Right ventricle myocardium inferior (tissue), 1 donor: ENCODE results near the gene ADGRG2. TPM values are rescaled to one million over a fixed set of nuclear protein-coding genes. Genes with fewer than 3 reads are reported as not detected.

ENCODE experiments used
- ATAC-seq: fragments of 200-7000 bp; cut with Tn5 transposase; one replicate; pipeline ENCODE4 v1.9.1; 2020; ENCODE audit warnings: mild to moderate bottlenecking, moderate library complexity
- DNase-seq: peaks from one replicate; pipeline ENCODE4 v3.0.0; 2021; ENCODE audit errors: missing footprints
- intact Hi-C: fragments of 100-400 bp; cut with DNase I; formaldehyde crosslinking; loops from one replicate; pipeline ENCODE4 v1.11.0; 2022
- total RNA-seq: library from RNA; stranded (reverse); fragmentation: NEBNext Ultra II Directional; extraction: Animal tissue kit (Norgen Biotek cat#: 25700); gene quantifications from one replicate; pipeline ENCODE4 v1.2.1, GENCODE V29; 2021
- donor health status: DM: no; HTN: yes; CAD: no; lungs with severe emphysema.

Gene ADGRG2
- total RNA-seq, 1 donor from 2014 or later = 0.62 TPM

DNA sequence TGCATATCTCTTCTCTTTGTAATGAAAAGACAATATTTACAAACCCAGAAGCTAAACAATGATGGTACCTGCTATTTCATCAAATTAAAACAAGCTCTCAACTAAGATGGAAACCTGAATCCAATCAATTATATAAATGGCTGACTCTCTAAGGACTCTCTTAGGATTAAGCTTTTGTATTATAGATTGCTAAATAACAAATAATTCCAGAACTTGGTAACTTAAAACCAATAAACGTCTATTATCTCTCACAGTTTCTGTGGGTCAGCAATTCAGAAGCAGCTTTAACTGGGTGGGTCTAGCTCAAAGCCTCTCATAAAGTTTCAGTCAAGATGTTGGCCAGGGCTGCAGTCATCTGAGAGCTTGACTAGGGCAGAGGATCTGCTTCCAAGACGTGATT, 150.8 kb downstream of the ADGRG2 start:
- intact Hi-C loops = no loop called here
- ATAC-seq = no peak
- DNase-seq = no peak

DNA sequence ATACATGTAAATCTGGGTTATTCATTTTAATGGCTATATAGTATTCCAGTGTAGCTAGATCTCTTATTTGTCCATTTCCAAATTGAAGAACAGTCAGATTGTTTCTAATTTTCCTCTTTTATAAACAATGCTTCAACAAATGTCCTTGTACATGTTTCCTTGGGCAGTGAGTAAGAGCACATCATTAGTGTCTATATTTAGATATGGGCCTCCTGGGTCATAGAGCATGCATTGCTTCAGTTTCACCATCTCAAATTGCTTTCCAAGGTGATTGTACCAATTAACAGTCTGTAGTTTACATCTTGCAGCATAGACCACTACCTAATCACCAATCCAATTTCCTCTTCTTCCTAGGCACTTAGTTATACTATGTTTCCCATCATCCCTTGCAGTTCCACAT, 151.8 kb downstream of the ADGRG2 start:
- DNase-seq (no peak), ATAC-seq (no peak)
- intact Hi-C loops = no loop called here

DNA sequence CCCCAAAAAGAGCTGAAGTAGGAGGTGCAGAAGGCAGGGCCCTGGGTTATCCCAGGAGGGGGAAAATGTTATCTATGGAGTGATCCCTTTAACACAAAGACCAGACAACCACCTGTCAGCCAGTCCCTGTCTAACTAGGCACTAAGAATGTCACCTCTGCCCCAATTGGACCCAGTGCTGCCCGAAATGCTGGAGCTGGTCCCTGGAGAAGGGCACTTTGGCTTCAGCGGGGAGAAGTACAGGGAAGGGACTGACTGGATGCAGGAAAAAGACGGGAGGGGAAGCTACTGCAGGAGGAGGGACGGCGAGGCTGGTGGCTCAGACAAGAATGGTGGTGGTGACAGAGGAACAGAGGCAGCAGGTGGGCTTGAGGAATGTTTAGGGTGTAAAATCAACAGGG, 155.6 kb downstream of the ADGRG2 start:
- ATAC-seq (peak; percentile 85), DNase-seq (no peak)
- intact Hi-C loops = no loop called here

DNA sequence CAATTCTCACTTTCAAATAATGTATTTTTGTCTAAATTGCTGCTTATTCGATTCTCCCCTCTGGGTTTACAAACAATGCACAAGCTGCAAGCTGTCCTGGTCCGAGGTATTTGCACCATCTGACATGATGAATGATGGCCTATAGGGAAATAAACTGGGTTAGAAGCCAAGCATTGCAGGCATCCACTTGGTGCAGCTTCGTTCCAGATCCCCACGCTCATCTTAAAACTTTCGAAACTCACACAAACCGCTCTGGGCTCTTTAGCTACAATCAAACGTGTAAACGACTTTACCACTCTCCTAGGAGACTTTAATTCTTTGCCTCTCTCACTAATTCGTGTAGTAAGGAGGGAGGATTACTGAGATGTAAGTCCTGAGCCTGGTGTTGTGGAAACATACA, 157.4 kb downstream of the ADGRG2 start:
- intact Hi-C loops = no loop called here
- DNase-seq (no peak), ATAC-seq (no peak)

DNA sequence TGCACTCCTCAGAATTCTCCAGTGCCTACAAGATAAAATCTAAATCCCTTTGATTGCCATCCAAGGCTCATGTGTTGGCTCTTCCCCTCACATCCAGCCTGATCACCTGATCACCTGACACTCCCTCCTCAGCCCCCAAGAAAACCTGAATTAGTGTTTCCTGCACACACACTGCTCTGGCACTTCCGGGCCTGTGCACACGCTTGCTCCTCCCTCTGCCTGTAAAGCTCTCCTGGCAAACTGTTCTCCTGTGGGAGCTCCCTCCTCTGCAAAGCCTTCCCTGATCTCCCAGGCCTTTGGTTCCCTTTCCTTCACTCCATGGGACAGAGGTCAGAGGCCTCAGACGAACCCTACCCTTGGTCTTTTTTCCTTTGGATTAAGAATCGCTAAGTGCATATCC, 158.2 kb downstream of the ADGRG2 start:
- intact Hi-C loops = no loop called here

DNA sequence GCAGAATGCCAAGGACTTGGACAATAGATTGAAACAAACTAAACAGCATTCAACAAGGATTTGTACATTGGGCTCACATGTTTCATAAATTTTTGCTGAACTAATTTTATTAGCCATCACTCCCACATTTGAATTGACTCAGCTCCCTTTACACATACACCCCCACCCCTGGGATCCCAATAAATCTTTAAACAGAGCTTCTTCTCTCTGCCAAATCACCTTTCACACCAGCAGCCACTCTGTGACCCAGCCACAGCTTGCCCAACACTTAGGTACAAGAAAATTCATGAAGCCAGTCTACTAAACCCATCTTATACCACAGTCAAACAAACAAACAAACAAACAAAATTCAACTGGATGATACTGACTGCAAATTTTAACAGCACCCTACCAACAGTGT, 159.9 kb downstream of the ADGRG2 start:
- intact Hi-C loops = no loop called here
- ATAC-seq = no peak
- DNase-seq = no peak

More for the DNA sequence above, 158.2 kb downstream of the ADGRG2 start:
- ATAC-seq = no peak
- DNase-seq = no peak

DNA sequence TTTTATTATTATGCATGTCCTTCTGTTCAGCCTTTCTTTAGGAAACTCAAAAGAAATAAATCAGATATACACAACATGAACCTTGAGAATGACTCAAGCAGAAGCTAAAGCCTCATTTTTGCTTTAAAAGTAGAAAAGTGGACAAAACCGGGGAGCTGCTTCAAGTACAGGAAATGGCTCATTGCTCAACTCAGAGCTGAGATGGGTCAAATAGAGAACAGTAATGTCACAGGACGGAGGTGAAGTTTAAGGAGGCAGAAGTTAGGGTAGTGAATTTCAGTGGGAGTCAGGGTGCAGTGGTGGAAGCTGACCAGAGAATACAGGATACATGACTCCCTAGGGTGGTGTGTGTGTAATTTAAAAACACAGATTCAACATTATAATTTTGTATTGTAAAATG, 160.6 kb downstream of the ADGRG2 start:
- DNase-seq (no peak), ATAC-seq (no peak)
- intact Hi-C loops = no loop called here

DNA sequence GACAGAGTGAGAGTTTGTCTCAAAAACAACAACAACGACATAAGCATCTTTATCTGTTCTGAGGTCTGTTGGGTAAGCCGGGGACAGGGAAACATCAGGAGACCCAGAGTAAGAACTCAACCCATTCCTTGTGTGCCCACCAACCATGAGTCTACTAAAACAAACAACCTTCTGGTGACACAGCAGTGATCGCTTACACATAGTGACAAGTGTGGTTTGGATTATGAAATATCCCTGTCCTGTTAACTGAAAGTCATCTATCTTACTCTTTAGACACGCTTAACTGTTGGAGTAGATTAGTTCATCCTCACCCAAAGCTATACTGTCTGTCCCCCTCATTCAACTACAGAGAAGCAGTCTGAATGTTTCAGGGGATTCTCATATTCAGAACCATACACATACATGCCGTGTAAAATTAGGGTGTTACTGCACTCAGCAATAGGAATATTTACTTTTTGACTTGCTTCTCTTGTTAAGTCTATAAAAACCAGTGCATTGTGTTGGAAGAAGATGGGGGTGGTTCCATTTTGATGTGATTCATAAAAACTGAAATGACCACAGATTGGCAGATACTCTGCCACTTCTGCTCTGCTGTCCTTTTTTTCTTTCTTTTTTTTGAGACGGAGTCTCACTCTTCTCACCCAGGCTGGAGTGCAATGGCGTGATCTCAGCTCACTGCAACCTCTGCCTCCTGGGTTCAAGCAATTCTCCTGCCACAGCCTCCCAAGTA, 165.8 kb downstream of the ADGRG2 start:
- intact Hi-C loops = no loop called here
- ATAC-seq (no peak), DNase-seq (no peak)

DNA sequence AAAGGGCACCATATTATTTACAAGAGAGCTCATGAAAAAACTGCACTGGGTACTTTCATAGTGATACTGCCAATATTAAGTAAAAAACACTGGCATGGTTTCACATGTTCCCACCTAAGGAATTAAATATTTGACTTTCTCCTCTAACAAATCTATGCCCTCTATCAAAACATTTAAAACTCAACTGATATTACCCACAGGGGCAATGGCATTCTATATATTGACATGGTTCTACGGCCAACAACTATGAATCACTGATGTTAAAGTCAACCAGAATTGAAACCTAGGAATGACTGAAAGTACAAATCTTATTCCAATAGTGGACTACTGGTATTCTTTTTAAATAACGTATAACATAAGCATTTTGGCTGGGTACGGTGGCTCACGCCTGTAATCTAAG, 166.6 kb downstream of the ADGRG2 start:
- DNase-seq (no peak), ATAC-seq (no peak)
- intact Hi-C loops = no loop called here

DNA sequence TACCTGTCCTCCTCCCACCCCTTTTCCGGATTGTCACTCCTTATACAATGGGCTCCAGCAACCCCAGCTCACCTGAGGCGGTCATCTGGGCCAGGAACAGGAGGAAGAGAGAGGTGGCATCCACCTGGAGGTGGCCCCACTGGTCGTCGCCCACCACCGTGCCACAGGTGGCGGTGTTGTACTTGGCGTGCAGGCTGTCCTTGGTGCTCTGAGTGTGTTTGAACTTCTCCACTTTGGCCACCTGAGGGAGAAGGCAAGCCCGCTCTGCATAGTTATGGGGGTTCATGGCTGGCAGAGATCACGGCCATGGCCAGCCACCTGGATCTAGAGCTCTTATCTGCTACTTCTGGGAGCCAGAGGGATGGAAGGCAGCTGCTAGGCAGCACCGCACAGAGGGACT, 171.2 kb downstream of the ADGRG2 start:
- ATAC-seq = no peak
- intact Hi-C loops = no loop called here
- DNase-seq = no peak

DNA sequence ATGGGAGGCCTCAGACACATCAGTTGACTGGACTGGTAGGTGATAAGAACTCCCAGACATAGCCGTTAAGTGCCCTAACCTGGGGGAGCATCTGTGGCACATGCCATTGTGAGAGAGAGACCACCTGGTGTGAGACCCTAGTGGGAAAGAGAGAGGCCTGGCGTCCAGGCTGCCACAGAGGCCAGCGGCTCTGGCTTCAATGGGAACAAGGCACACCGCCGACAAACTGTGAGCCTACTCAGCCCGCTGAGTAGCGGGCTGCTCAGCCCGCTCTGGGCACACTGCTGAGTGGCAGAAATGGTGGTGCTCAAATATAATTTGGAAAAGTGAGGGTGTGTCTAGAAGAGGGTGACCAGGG, 172.3 kb downstream of the ADGRG2 start:
- no peak for DNase-seq
- intact Hi-C loops = no loop called here
- ATAC-seq = no peak

DNA sequence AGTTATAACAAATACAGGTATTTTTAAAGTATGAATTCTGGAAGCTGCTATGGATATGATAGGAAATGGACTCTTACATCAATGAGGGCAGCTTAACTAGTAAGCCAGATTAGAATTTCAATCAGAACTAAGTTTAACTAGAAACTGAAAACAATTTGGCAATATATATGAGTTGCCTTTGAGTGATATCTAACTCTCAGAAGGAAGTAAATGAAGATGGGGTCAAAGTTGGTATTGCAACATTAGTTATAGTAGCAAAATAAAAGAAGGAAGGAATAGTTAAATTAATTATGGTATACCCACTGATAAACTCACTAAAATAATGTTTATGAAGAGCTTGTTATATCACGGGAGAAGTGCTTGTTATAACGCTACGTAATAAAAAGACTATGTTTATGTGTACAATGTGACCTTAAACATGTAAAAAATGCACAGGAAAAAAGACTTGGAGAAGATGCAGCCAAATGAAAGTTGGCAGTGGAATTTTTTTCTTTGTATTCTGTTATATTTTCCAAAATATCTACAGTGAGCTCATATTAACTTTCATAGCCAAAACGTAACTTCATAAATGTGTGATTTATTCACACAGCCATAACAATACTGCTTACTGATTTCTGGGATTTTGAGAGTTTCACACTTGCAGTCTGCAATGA, 172.9 kb downstream of the ADGRG2 start:
- DNase-seq (no peak), ATAC-seq (no peak)
- intact Hi-C loops = no loop called here

DNA sequence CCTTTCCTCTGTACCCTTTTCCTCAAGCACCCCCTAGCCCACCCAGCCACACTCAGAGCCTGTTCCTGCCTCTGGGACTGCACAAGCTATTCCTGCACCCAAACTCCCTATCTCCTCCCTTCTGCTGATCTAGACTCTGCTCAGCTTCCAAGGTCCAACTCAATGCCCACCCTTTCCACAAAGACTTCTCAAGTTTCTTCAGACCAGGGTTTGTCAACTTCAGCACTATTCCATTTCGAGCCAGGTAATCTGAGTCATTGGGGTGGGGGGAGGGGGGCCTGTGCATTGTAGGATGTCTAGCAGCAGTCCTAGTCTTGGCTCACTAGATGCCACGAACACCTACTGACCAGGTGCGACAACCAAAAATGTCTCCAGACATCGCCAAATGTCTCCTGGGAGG, 175.7 kb downstream of the ADGRG2 start:
- no peak for ATAC-seq
- intact Hi-C loops = no loop called here
- no peak for DNase-seq

DNA sequence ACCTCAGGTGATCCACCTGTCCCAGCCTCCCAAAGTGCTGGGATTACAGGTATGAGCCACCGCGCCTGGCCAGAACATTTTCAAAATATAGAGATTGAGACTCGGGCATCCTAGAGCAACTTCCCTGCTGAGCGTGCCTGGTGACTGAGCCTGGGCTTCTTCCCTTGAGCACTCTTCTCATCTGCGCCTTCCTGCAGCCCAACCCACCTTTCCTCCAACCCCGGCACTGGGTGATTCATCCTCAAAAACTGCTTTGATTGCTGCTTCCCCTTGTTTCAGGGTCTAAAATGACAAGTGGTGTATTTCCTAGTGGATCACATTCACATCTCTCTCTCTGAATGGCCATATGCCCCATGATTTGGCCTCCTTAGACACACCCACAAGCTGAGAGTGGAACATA, 176.1 kb downstream of the ADGRG2 start:
- ATAC-seq (no peak), DNase-seq (no peak)
- intact Hi-C loops = no loop called here

DNA sequence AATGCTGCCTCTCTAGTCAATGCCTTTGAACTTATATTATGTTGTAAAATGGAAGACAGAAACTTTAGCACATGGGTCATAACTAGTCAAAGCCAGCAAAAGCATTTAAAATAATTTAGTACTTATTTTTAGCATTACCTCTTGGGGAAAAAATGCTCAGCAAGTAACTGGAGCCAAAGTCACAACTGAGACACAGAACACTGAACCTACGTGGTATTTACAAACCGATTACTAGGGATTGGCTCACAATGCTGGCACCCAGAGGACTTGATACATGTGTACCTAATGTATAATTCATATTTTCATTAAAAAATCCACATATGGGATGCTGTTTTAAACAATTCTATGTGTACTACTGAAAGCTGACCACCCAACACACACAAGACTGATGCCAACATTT, 176.8 kb downstream of the ADGRG2 start:
- no peak for ATAC-seq
- no peak for DNase-seq
- intact Hi-C loops = no loop called here

DNA sequence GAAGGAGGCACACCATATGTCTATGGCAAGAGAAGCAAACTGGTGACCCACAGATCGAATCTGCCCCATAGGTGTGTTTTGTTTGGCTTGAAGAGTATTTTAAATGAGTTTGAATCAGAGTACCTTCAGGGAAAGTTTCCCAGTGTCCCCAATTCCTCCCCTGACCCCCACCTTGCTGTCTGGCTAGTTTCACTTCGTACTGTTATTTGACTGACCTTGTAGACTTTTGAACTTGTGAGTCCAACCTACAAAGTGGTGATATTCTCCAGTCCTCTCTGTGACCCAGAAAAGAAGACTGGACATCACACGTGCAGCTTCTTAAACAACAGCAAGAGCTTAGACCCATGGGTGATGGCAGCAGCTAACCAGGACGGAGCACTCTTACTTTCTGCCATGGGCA, 177.8 kb downstream of the ADGRG2 start:
- ATAC-seq = no peak
- no peak for DNase-seq
- intact Hi-C loops = no loop called here

DNA sequence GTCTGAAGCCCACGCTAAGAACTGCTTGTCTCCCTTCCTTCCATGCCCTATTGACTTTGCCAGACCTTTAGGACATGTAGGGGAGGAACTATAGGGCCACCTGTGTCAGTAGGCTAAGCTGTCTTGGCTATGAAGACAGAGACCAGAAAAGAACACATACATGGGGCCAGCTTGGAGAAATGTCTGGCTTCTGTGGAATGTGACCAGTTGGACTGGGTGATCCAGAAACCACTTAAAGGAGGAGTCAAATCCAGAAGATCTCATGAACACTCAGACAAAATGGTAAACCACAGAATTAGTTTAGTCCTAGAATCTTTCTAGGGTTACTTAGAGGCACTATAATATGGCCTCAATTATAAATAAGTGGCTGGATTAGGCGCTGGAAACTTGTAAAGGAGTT, 180.4 kb downstream of the ADGRG2 start:
- DNase-seq = no peak
- intact Hi-C loops = no loop called here

More for the DNA sequence above, 180.4 kb downstream of the ADGRG2 start:
- ATAC-seq = no peak
